GM04503 (cell line): ENCODE data around the gene ACVR1B.
A peak's percentile ranks its signal among the peaks of the same experiment; 100 is the strongest.
"Not testable (repeated sequence)": the region's sequence is repeated elsewhere in the genome, so short reads cannot be mapped to it uniquely, and the experiment has no call there.

Experiments used
- DNase-seq: peaks from one replicate; pipeline ENCODE4 v3.0.0-alpha.2; 2012; ENCODE audit warnings: low read depth

The ACVR1B gene

GRCh38 chr12:51971679-51972421 lies 20.4 kb downstream of the ACVR1B start:
- DNase-seq = no peak

- DNase-seq = no peak
Measured at GRCh38 chr12:51972422-51972812, 20.9 kb downstream of the ACVR1B start.

- peak; percentile 20 for DNase-seq
Measured at GRCh38 chr12:51972849-51973273, 21.4 kb downstream of the ACVR1B start.

GRCh38 chr12:51973560-51973959 lies 22.1 kb downstream of the ACVR1B start:
- DNase-seq = peak; percentile 22

- DNase-seq = no peak
Measured at GRCh38 chr12:51974646-51975045, 23.1 kb downstream of the ACVR1B start.

GRCh38 chr12:51975196-51975595 lies 23.7 kb downstream of the ACVR1B start:
- no peak for DNase-seq

- DNase-seq = peak; percentile 32
Measured at GRCh38 chr12:51976376-51977160, 25.1 kb downstream of the ACVR1B start.

GRCh38 chr12:51977320-51977753 lies 25.8 kb downstream of the ACVR1B start:
- no peak for DNase-seq

- DNase-seq = not testable (repeated sequence)
Measured at GRCh38 chr12:51979306-51979705, 27.8 kb downstream of the ACVR1B start.

GRCh38 chr12:51980051-51980808 lies 28.7 kb downstream of the ACVR1B start:
- no peak for DNase-seq

GRCh38 chr12:51980809-51981127 lies 29.3 kb downstream of the ACVR1B start:
- DNase-seq = no peak

- DNase-seq = no peak
Measured at GRCh38 chr12:51984657-51985056, 33.2 kb downstream of the ACVR1B start.

- DNase-seq = no peak
Measured at GRCh38 chr12:51985154-51985835, 33.8 kb downstream of the ACVR1B start.

GRCh38 chr12:51986834-51987233 lies 35.3 kb downstream of the ACVR1B start:
- DNase-seq = no peak

GRCh38 chr12:51992246-51992645 lies 40.7 kb downstream of the ACVR1B start:
- DNase-seq = no peak

- DNase-seq = no peak
Measured at GRCh38 chr12:51994539-51994820, 43.0 kb downstream of the ACVR1B start.

- DNase-seq = no peak
Measured at GRCh38 chr12:51994959-51995358, 43.5 kb downstream of the ACVR1B start.

- DNase-seq = no peak
Measured at GRCh38 chr12:51997136-51997535, 45.6 kb downstream of the ACVR1B start.

GRCh38 chr12:52003016-52003550 lies 51.6 kb downstream of the ACVR1B start:
- no peak for DNase-seq

- DNase-seq = no peak
Measured at GRCh38 chr12:52003591-52003990, 52.1 kb downstream of the ACVR1B start.

GRCh38 chr12:52004042-52004648 lies 52.6 kb downstream of the ACVR1B start:
- no peak for DNase-seq
